K562 (cell line): ENCODE data around the gene KCNK3. TPM values are rescaled to one million over a fixed set of nuclear protein-coding genes. Genes with fewer than 3 reads are reported as not detected.

Experiments
- ATAC-seq: fragments of 200-7000 bp; cut with Tn5 transposase; 3 replicates; pipeline ENCODE4 v1.9.1; 2020; ENCODE audit warnings: moderate library complexity
- BruUV-seq: library from RNA; stranded (reverse); fragments of 400-500 nt; replicated peaks from 2 replicates; lab custom pipeline; 2021; lab: Mats Ljungman, UMichigan
- CTCF ChIA-PET: fragments of 300-600 bp; formaldehyde crosslinking; extraction: SDS; loops from one replicate; lab custom pipeline; 2021; ENCODE audit warnings: low intra/inter-chr PET ratio; lab: Yijun Ruan, JAX
- POLR2A ChIA-PET: fragments of 300-600, 350-650 bp; sonication (Branson Sonifier 250); formaldehyde crosslinking; extraction: SDS; loops from one replicate; lab custom pipeline; 2021; ENCODE audit warnings: antibody characterized with exemption, inconsistent platforms; lab: Yijun Ruan, JAX
- DNase-seq, 4 experiments: peaks; one replicate each; pipeline versions ENCODE4 v3.0.0 to v3.0.0-alpha.2; 2011 to 2018; ENCODE audit warnings: low spot score in 3 of 4, mixed read lengths in 3 of 4; ENCODE audit errors: extremely low read depth in 1 of 4
- FAIRE-seq: peaks from 2 replicates; lab custom pipeline; 2011; peaks lifted over from hg19 to GRCh38; lab: Jason Lieb, UNC
- H2AFZ ChIP-seq: 2 replicates; pipeline ENCODE4 v1.6.0; 2011; ENCODE audit warnings: low read depth, low read length, control low read depth, inconsistent platforms
- H3K27ac ChIP-seq: fragments of 200-600 bp; 3 replicates; pipeline ENCODE4 v1.8.0; 2011; ENCODE audit warnings: low read depth, mild to moderate bottlenecking, control low read depth, inconsistent platforms, low read length, moderate library complexity, mixed read lengths; ENCODE audit errors: extremely low read depth
- H3K27me3 ChIP-seq, 2 experiments: fragments of 300-600 bp in 1 of 2; 2 replicates in 1 of 2; 3 replicates in 1 of 2; pipeline versions ENCODE4 v1.6.0 to v1.8.0; 2011; ENCODE audit warnings: inconsistent platforms in 2 of 2, low read length in 2 of 2, mild to moderate bottlenecking in 1 of 2, mixed read lengths in 1 of 2, moderate library complexity in 1 of 2; ENCODE audit not compliant: control insufficient read depth in 2 of 2, insufficient read depth in 2 of 2
- H3K36me3 ChIP-seq: fragments of 300-600 bp; 3 replicates; pipeline ENCODE4 v1.8.0; 2011; ENCODE audit warnings: mild to moderate bottlenecking, low read length, inconsistent platforms; ENCODE audit not compliant: control insufficient read depth, insufficient read depth
- H3K4me1 ChIP-seq, 2 experiments: fragments of 200-600 bp in 1 of 2; replicated peaks in 1 of 2; 2 replicates in 1 of 2; 3 replicates in 1 of 2; pipeline versions ENCODE4 v1.5.1 to v1.8.0; 2011; ENCODE audit warnings: inconsistent platforms in 2 of 2, low read length in 2 of 2, mild to moderate bottlenecking in 1 of 2, mixed read lengths in 1 of 2, moderate library complexity in 1 of 2; ENCODE audit not compliant: control insufficient read depth in 2 of 2, insufficient read depth in 2 of 2
- H3K4me2 ChIP-seq: 2 replicates; pipeline ENCODE4 v1.6.1; 2011; ENCODE audit warnings: low read length, control low read depth, inconsistent platforms, mixed read lengths; ENCODE audit not compliant: insufficient read depth
- H3K4me3 ChIP-seq: fragments of 200-600 bp; sonication (generic), shearing (Covaris generic); 2 replicates; pipeline ENCODE4 v1.5.1; 2016; ENCODE audit warnings: control low read depth, inconsistent platforms
- H3K79me2 ChIP-seq: fragments of 200-600 bp; 3 replicates; pipeline ENCODE4 v1.8.0; 2011; ENCODE audit warnings: low read length, inconsistent platforms; ENCODE audit not compliant: control insufficient read depth, insufficient read depth
- H3K9ac ChIP-seq, 2 experiments: 2 replicates each; pipeline versions ENCODE4 v1.6.0 to v1.6.1; 2011; ENCODE audit warnings: low read depth in 2 of 2, low read length in 2 of 2, control low read depth in 1 of 2, inconsistent platforms in 1 of 2, mild to moderate bottlenecking in 1 of 2, mixed read lengths in 1 of 2; ENCODE audit not compliant: insufficient read depth in 1 of 2
- H3K9me1 ChIP-seq: one replicate; pipeline ENCODE4 v1.6.0; 2011; ENCODE audit warnings: inconsistent platforms, mild to moderate bottlenecking, low read length, moderate library complexity; ENCODE audit not compliant: control insufficient read depth, insufficient read depth
- H3K9me3 ChIP-seq: replicated peaks from 2 replicates; pipeline ENCODE4 v1.5.1; 2011; ENCODE audit warnings: low read depth, low read length, inconsistent platforms; ENCODE audit not compliant: control insufficient read depth, insufficient read depth
- H4K20me1 ChIP-seq: replicated peaks from 2 replicates; pipeline ENCODE4 v1.6.1; 2011; ENCODE audit warnings: low read length, inconsistent platforms, mixed read lengths; ENCODE audit not compliant: control insufficient read depth, insufficient read depth
- CEBPB ChIP-seq: fragments of 450-650 bp; IDR thresholded peaks from 2 replicates; pipeline ENCODE4 v1.6.1; 2016; ENCODE audit warnings: missing genetic modification characterization, missing compliant biosample characterization
- HDAC2 ChIP-seq: fragments of 450-650 bp; IDR thresholded peaks from 2 replicates; pipeline ENCODE4 v1.6.1; 2016; ENCODE audit warnings: mild to moderate bottlenecking
- HNRNPH1 ChIP-seq: fragments of 200-400 bp; formaldehyde crosslinking; optimal IDR thresholded peaks from 2 replicates; pipeline ENCODE3; 2017; ENCODE audit warnings: low read depth, mild to moderate bottlenecking, low read length, moderate library complexity
- HSF4 ChIP-seq: fragments of 250-450 bp; sonication (Bioruptor Pico); IDR thresholded peaks from 2 replicates; pipeline ENCODE4 v2.1.2; 2022; ENCODE audit warnings: mild to moderate bottlenecking, moderate library complexity, borderline replicate concordance
- NFIC ChIP-seq: fragments of 450-650 bp; IDR thresholded peaks from 2 replicates; pipeline ENCODE4 v1.6.1; 2017; ENCODE audit warnings: mild to moderate bottlenecking, inconsistent platforms
- NFYB ChIP-seq: IDR thresholded peaks from 2 replicates; pipeline ENCODE4 v1.6.1; 2011; ENCODE audit warnings: mild to moderate bottlenecking, moderate library complexity; ENCODE audit not compliant: insufficient read length; ENCODE audit errors: extremely low read depth
- SMARCA5 ChIP-seq: fragments of 450-650 bp; IDR thresholded peaks from 2 replicates; pipeline ENCODE4 v1.6.1; 2016
- TARDBP ChIP-seq: fragments of 450-650 bp; IDR thresholded peaks from 2 replicates; pipeline ENCODE4 v1.6.1; 2016
- XRCC4 ChIP-seq: IDR thresholded peaks from one replicate; pipeline ENCODE4 v1.6.1; 2011; ENCODE audit not compliant: insufficient read depth, insufficient read length; ENCODE audit errors: extremely low read depth
- ZNF175 ChIP-seq: fragments of 200-800 bp; sonication (Bioruptor generic); IDR thresholded peaks from 2 replicates; pipeline ENCODE4 v1.6.1; 2016; ENCODE audit warnings: low read depth, mild to moderate bottlenecking, missing genetic modification characterization, missing compliant biosample characterization
- ZNF384 ChIP-seq: IDR thresholded peaks from 2 replicates; pipeline ENCODE4 v1.6.1; 2012; ENCODE audit warnings: low read depth, low read length, improper control_type of control experiment
- WGBS: fragments of 100-300 bp; shearing (Covaris generic); methylation state at CpG from one replicate; pipeline ENCODE4 v1.1.6; 2016; ENCODE audit warnings: low coverage, mixed read lengths; ENCODE audit not compliant: insufficient coverage; ENCODE audit errors: missing lambda C conversion rate; 5-methylcytosine and 5-hydroxymethylcytosine counted together
- in situ Hi-C: fragments of 300-500 bp; cut with MboI; formaldehyde crosslinking; loops from 4 replicates; pipeline ENCODE4 v1.15.0; 2018; ENCODE audit warnings: inconsistent platforms, mixed read lengths
- intact Hi-C: fragments of 100-400 bp; cut with micrococcal nuclease; formaldehyde crosslinking; loops from 2 replicates; pipeline ENCODE4 v1.14.2; 2022
- polyA plus RNA-seq, 8 experiments: library from polyadenylated mRNA; depleted of rRNA in 4 of 8; stranded (reverse) in 5 of 8; unstranded in 3 of 8; fragments of >200 nt; fragmentation: Nextera tagmentation in 2 of 8; fragmentation: Illumina TruSeq in 1 of 8; extraction: Ambion mirVana in 2 of 8; extraction: Trizol in 1 of 8; gene quantifications; 2 replicates each; pipeline versions ENCODE4 v1.2.1 to v1.2.3, GENCODE V29; 2011 to 2014; ENCODE audit warnings: inconsistent platforms in 1 of 8, missing spikeins in 1 of 8
- total RNA-seq, 7 experiments: library from RNA; depleted of rRNA in 6 of 7; stranded (reverse); fragments of >200 nt in 6 of 7; fragmentation: Illumina TruSeq in 2 of 7; extraction: Trizol in 2 of 7; gene quantifications; 2 replicates each; pipeline versions ENCODE4 v1.2.1 to v1.2.3, GENCODE V29; 2011 to 2021; ENCODE audit warnings: low replicate concordance in 1 of 7
- TF ChIP-seq, protein P1 (sequence below), 3 experiments: fragments of 200-800 bp in 1 of 3; fragments of 250-450 bp in 1 of 3; fragments of 450-650 bp in 1 of 3; sonication (Bioruptor Pico) in 1 of 3; sonication (Bioruptor generic) in 1 of 3; formaldehyde crosslinking in 1 of 3; IDR thresholded peaks; 2 replicates each; pipeline versions ENCODE4 v1.6.1 to v1.8.0; 2016 to 2022; ENCODE audit warnings: mild to moderate bottlenecking in 2 of 3, missing genetic modification characterization in 2 of 3, missing compliant biosample characterization in 1 of 3, moderate library complexity in 1 of 3
- TF ChIP-seq, protein P2 (sequence below): fragments of 250-450 bp; sonication (Bioruptor Pico); IDR thresholded peaks from 2 replicates; pipeline ENCODE4 v1.6.1; 2021; ENCODE audit warnings: mild to moderate bottlenecking
- TF ChIP-seq, protein P3 (sequence below): fragments of 250-450 bp; sonication (Bioruptor Pico); IDR thresholded peaks from 2 replicates; pipeline ENCODE4 v1.5.0; 2021
- TF ChIP-seq, protein P4 (sequence below): sonication (generic); formaldehyde crosslinking; IDR thresholded peaks from 2 replicates; pipeline ENCODE4 v1.8.1; 2023; ENCODE audit warnings: mild to moderate bottlenecking, missing genetic modification reagents
- TF ChIP-seq, protein P5 (sequence below): IDR thresholded peaks from 2 replicates; pipeline ENCODE4 v1.6.1; 2011; ENCODE audit not compliant: insufficient read length; ENCODE audit errors: extremely low read depth

The KCNK3 gene
- total and polyA plus RNA-seq, 9 of the 15 experiments (the other 6 are each of a cell fraction or from before 2014, with no cell fraction given): 0.01 to 0.20 (median 0.07) TPM; not detected in 5

DNA sequence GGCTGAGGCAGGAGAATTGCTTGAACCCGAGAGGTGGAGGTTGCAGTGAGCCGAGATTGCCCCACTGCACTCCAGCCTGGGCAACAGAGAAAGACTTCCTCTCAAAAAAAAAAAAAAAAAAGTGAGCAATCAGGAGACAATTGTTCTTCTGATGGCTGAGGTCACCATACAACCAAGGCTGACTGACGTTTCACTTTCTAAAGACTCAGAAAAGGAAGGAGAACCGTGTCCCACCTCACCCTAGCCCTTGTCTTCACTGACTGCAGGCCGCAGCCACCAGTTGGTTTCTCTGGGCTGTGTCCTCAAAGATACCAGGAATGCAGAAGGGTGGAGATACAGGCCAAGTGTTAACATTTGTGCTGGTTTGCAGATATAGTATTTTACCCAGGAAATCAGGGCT, 63.8 kb downstream of the KCNK3 start:
- Histone ChIP-seq H3K36me3 (no peaks in the 10 kb centered on the region; the same call in 1 of the 3 replicates), H3K9me3 (no peaks in the 10 kb centered on the region), H3K4me3 (no peak overlapping the region), H3K4me1 (peaks cover 8 to 32% of the 10 kb centered on the region in 2 experiments), H3K4me2 (no peak overlapping the region), H4K20me1 (no peaks in the 10 kb centered on the region), H3K79me2 (no peaks in the 10 kb centered on the region), H2AFZ (peak overlapping the region; percentile 16), H3K27ac (peak overlapping the region; percentile 2; the same call in 2 of the 3 replicates), H3K9ac (peak overlapping the region; percentile 0 to 75; a peak in 2 of 4 replicates), H3K9me1 (no peaks in the 10 kb centered on the region), H3K27me3 (no peaks in the 10 kb centered on the region)
- FAIRE-seq (no peak), DNase-seq (no peak), ATAC-seq (0 out of 3 replicates have a peak, but pooled peaks have one; percentile 2)
- intact Hi-C loops: no loop called here
- BruUV-seq: no TSS peak
- ChIA-PET POLR2A (interaction anchor here (0.7 kb wide), 1 partner anchor 184 kb away, joined by 6 read pairs; no protein-coding TSS in a partner anchor), CTCF (no interaction called here)
- 54% methylated on average over 3 of the region's 5 CpGs for WGBS
- in situ Hi-C loops: no loop called here
- no peak for TF ChIP-seq HSF4 (CRISPR knock-in tag)
- TF ChIP-seq, protein P1, sequence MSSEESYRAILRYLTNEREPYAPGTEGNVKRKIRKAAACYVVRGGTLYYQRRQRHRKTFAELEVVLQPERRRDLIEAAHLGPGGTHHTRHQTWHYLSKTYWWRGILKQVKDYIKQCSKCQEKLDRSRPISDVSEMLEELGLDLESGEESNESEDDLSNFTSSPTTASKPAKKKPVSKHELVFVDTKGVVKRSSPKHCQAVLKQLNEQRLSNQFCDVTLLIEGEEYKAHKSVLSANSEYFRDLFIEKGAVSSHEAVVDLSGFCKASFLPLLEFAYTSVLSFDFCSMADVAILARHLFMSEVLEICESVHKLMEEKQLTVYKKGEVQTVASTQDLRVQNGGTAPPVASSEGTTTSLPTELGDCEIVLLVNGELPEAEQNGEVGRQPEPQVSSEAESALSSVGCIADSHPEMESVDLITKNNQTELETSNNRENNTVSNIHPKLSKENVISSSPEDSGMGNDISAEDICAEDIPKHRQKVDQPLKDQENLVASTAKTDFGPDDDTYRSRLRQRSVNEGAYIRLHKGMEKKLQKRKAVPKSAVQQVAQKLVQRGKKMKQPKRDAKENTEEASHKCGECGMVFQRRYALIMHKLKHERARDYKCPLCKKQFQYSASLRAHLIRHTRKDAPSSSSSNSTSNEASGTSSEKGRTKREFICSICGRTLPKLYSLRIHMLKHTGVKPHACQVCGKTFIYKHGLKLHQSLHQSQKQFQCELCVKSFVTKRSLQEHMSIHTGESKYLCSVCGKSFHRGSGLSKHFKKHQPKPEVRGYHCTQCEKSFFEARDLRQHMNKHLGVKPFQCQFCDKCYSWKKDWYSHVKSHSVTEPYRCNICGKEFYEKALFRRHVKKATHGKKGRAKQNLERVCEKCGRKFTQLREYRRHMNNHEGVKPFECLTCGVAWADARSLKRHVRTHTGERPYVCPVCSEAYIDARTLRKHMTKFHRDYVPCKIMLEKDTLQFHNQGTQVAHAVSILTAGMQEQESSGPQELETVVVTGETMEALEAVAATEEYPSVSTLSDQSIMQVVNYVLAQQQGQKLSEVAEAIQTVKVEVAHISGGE (CRISPR knock-in tag; IDR thresholded peaks at IDR 0.05): no peak
- no peak for TF ChIP-seq NFIC
- TF ChIP-seq HDAC2: no peak
- TF ChIP-seq, protein P2, sequence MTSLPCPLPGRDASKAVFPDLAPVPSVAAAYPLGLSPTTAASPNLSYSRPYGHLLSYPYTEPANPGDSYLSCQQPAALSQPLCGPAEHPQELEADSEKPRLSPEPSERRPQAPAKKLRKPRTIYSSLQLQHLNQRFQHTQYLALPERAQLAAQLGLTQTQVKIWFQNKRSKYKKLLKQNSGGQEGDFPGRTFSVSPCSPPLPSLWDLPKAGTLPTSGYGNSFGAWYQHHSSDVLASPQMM (CRISPR knock-in tag): no peak
- TF ChIP-seq, protein P3, sequence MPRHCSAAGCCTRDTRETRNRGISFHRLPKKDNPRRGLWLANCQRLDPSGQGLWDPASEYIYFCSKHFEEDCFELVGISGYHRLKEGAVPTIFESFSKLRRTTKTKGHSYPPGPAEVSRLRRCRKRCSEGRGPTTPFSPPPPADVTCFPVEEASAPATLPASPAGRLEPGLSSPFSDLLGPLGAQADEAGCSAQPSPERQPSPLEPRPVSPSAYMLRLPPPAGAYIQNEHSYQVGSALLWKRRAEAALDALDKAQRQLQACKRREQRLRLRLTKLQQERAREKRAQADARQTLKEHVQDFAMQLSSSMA: no peak
- peak; percentile 58; the same call in 1 of the 2 replicates for TF ChIP-seq ZNF384
- TF ChIP-seq HNRNPH1: no peak
- 0 out of 2 replicates have a peak, but pooled peaks have one; percentile 8 for TF ChIP-seq ZNF175
- no peak for TF ChIP-seq TARDBP
- TF ChIP-seq CEBPB: no peak
- TF ChIP-seq, protein P4, sequence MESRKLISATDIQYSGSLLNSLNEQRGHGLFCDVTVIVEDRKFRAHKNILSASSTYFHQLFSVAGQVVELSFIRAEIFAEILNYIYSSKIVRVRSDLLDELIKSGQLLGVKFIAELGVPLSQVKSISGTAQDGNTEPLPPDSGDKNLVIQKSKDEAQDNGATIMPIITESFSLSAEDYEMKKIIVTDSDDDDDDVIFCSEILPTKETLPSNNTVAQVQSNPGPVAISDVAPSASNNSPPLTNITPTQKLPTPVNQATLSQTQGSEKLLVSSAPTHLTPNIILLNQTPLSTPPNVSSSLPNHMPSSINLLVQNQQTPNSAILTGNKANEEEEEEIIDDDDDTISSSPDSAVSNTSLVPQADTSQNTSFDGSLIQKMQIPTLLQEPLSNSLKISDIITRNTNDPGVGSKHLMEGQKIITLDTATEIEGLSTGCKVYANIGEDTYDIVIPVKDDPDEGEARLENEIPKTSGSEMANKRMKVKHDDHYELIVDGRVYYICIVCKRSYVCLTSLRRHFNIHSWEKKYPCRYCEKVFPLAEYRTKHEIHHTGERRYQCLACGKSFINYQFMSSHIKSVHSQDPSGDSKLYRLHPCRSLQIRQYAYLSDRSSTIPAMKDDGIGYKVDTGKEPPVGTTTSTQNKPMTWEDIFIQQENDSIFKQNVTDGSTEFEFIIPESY (CRISPR knock-in tag): 0 out of 2 replicates have a peak, but pooled peaks have one; percentile 25
- no peak for TF ChIP-seq SMARCA5
- TF ChIP-seq, protein P5, sequence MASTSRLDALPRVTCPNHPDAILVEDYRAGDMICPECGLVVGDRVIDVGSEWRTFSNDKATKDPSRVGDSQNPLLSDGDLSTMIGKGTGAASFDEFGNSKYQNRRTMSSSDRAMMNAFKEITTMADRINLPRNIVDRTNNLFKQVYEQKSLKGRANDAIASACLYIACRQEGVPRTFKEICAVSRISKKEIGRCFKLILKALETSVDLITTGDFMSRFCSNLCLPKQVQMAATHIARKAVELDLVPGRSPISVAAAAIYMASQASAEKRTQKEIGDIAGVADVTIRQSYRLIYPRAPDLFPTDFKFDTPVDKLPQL: no peak
- no peak for TF ChIP-seq XRCC4
- TF ChIP-seq NFYB: no peak
